HuH-7 (cell line): ENCODE results near the gene UBE2U.
A peak's percentile ranks its signal among the peaks of the same experiment; 100 is the strongest.
"Not testable (repeated sequence)": the region's sequence is repeated elsewhere in the genome, so short reads cannot be mapped to it uniquely, and the experiment has no call there.

Source experiments
- DNase-seq: peaks from one replicate; pipeline ENCODE4 v3.0.0; 2011; ENCODE audit warnings: low spot score

The UBE2U gene

DNA sequence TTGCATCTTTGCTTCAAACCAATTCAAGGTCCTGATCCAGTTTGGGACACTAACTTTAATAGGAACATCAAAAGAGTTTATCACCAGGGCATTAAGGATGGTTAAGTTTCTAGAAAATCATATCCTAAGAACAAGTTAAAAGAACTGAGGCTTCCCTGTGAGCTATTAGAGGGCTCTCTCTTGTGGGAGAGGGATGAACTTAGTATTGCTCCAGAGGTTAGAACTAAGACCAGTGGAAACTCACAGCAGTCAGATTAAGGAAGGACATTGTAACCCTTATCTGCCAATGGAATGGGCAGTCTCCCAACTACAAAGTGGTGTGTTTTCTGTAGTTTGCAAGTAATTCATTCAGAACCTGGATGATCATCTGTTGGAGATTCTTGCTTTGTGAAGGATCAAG is 36.8 kb downstream of the UBE2U start:
- no peak for DNase-seq

DNA sequence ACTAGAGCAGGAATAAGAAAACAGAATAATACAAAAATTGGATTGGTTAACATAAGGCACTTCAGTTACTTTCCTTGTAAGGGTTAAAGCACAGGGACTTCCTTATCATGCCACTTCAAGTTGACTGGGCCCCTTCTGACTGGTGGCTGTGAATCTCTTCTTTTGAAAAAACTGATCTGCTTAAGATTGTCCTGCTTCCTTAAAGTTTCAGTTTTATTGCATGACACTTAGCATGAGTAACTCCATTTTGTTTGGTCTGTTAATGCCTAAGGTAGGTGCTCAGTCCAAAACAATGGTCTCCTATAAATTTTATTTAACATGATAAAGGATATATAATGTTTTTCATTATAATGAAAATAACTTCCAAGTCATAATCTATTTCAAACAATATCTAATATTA is 37.6 kb downstream of the UBE2U start:
- DNase-seq: no peak

GRCh38 chr1:64242895-64243756 is 39.7 kb downstream of the UBE2U start:
- DNase-seq: no peak

GRCh38 chr1:64243757-64244080 is 40.3 kb downstream of the UBE2U start:
- DNase-seq: no peak

DNA sequence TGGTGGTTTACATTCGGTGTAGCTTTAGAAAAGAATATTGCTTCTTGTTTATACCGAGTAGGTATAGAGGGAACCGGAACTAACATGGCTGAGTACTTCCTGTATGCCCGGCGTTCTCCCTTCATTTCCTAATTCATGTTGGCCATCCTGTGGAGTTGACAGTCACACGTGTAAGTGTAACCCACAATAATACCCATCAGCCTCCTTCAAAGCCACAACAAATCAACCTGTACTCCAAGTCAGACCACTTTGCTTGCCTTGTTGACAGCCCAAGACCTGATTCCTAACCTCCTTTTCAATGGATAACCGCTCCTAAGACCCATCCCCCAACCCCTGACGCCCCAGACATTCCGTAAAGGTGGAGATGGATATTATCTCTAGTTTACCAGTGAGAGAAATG is 42.1 kb downstream of the UBE2U start:
- DNase-seq: no peak

DNA sequence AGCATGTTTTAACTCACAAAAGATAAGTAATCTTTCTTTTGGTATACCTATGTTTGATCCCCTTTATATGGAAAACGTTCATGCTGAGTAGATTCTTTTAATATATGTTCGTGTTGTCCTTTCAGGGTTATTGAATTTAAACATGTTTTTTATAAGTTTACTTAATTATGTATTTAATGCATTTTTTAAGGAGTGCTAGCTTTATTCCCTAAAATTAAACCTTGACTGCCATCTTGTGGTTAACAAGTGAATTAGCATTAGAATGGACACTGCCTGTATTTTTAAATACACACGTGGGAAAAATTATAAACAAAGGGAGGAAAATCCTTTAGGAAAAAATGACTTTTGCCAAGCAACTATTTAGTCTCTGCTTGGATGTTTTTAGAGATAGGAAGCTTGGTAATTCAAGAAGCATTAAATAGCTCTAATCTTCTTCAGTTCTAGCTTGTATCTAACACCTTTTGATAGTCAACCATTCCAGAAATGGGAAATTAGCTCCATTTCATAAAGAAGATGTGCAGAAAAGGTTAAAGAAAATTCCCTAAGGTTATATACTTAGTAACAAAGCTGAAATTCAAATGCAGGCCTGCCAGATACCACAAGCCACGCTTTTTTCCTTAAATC is 43.0 kb downstream of the UBE2U start:
- DNase-seq: no peak

- no peak for DNase-seq
These were observed 44.6 kb downstream of the UBE2U start for GRCh38 chr1:64248065-64248464.

- not testable (repeated sequence) for DNase-seq
These were observed 47.0 kb downstream of the UBE2U start for GRCh38 chr1:64250472-64250871.

GRCh38 chr1:64251971-64252370 is 48.5 kb downstream of the UBE2U start:
- DNase-seq: no peak

DNA sequence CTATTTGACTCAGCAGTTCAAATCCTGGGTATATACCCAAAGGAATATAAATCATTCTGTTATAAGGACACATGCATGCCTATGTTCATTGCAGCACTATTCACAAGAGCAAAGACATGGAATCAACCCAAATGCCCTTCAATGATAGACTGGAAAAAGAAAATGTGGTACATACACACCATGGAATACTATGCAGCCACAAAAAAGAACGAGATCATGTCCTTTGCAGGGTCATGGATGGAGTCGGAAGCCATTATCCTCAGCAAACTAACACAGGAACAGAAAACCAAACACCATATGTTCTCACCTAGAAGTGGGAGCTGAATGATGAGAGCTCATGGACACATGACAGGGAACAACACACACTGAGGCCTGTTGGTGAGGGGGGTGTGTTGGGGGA is 53.8 kb downstream of the UBE2U start:
- not testable (repeated sequence) for DNase-seq

- DNase-seq: not testable (repeated sequence)
These were observed 55.0 kb downstream of the UBE2U start for GRCh38 chr1:64258444-64258843.

GRCh38 chr1:64263335-64263734 is 59.9 kb downstream of the UBE2U start:
- no peak for DNase-seq

DNA sequence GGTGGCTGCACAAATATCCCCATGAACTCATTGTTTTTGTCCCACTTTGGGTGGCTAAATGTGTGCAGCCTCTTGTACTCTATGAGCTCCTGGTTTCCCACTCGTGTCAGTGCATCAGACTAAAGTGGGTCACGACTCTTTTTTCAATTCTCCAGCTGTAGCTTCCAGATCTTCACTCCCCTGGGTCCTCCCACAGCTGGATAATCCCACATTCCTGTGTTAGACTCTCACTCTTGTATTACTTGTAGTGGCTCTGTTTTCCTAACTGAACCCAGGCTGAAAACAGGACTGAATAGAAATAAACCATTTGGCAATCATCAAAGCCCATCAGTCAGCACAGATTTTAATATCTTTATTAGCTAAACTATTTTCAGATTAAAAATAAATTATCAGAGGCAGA is 60.4 kb downstream of the UBE2U start:
- no peak for DNase-seq

- DNase-seq: no peak
These were observed 61.7 kb downstream of the UBE2U start for GRCh38 chr1:64265141-64265540.

DNA sequence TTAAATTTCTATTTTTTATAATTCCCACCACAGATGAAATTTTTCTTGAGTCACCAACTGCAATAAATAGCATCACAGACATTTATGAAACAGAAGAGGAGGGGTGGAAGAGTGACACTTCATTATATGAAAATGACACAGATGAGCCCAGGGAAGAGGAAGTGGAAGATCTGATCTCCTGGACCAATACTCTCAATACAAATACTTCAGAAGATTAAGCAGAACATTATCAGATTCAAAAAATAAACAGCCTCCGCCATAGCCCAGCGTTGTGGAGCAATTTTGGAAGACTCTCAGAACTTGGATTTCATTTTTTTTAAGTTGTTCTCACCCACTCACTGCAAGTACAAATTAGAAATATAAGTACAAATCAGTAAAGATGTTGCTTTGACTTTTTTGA is 63.6 kb downstream of the UBE2U start:
- DNase-seq: no peak

- DNase-seq: peak; percentile 28
These were observed 65.5 kb downstream of the UBE2U start for GRCh38 chr1:64268653-64269557.

DNA sequence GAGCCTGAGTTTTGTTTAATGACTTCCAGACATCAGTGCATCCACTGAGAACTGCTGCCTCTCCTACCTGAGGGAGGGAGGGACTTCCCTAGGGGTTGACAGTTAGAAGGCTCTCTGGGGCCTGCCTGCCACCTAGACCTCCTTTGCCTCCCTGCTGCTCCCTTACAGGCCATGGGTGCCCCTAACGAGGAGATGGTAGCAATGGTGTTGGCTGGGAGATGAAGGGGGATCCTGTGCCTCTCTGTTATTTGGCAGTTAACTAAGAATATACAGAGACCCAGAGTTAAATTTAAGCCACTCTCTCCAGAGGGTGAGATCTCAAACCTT is 66.1 kb downstream of the UBE2U start:
- DNase-seq: no peak

DNA sequence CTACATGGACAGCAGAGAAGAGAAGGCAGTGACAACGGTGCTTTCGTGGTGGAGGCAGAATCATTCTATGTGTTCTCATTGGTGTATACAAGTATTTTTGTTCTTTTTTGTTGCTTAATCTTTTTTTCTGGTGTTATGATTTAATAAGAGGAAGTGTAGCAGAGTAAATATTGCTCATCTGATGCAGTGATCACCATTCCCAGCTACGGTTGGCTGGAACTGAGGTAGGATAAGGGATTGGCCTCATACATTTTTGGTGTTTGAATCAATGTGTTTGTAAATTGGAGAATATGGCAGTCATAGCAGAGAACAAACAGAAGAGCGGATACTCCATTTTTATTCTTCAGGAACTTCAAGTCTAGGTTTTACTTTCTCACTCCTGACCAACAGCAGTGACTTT is 76.6 kb downstream of the UBE2U start:
- no peak for DNase-seq

DNA sequence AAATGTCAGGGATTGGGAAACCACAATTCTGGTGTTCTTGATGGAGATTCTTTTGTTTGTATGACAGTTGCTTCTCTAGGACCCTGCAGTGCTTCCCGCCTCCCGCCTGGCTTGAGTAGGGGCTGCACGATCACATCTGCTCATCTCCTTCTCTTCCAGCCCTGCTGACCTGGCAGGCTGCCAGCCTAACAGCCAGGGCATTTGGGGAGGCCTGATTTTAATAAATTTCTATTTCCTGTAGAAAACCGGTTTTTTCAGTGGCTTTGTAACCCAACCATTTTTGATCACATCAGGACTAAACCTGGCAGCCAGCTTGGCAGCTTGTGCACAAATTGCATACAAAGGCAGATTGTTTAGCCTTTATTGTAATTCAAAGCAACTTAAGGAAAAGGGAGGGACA is 78.9 kb downstream of the UBE2U start:
- DNase-seq: no peak

- DNase-seq: no peak
These were observed 83.6 kb downstream of the UBE2U start for GRCh38 chr1:64287071-64287470.

DNA sequence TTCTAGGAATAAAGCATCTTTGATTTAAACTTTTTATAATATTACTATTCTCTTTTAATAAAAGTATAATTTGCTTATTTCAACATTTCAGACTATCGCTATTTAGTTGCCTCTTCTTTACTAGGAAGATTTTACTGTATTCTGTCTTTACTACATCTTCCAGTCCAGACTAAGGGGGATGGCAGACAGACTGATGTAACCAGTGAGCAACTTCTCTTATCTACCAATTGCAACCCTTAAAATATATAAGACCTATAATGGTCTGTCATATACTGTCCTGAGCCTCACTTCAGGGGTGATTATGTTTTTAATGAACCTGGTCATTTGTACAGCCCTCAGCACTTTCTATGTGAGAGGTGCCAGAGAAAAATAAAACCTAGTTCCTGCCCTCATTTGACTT is 87.0 kb downstream of the UBE2U start:
- DNase-seq: no peak

DNA sequence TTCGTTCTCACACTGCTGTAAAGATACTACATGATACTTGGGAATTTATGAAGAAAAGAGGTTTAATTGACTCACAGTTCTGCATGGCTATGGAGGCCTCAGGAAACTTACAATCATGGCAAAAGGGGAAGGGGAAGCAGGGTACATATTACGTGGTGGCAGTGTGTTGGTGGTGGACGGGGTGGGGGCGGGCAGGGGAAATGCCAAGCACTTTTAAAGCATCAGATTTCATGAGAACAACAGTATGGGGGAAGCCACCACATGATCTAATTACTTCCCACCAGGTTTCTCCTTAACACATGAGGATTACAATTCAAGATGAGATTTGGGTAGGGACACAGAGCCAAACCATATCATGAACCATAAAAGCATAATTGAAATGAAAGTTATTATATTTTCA is 88.5 kb downstream of the UBE2U start:
- DNase-seq: no peak

- DNase-seq: no peak
These were observed 89.0 kb downstream of the UBE2U start for GRCh38 chr1:64292399-64292798.
